Liver (tissue), 3 donors: ENCODE data around the gene TBX15.

Experiments used
- HNF4G ChIP-seq: IDR thresholded peaks from 2 replicates; pipeline ENCODE4 v1.6.1; 2016; ENCODE audit warnings: antibody characterized with exemption
- JUND ChIP-seq, 2 donors: IDR thresholded peaks; 2 replicates each; pipeline ENCODE4 v1.6.1; 2016; ENCODE audit warnings: antibody characterized with exemption in 2 of 2
- RAD21 ChIP-seq, 2 donors: IDR thresholded peaks; 2 replicates each; pipeline ENCODE4 v1.6.1; 2016; ENCODE audit warnings: antibody characterized with exemption in 2 of 2, mild to moderate bottlenecking in 2 of 2
- SP1 ChIP-seq: IDR thresholded peaks from 2 replicates; pipeline ENCODE4 v1.6.1; 2018; ENCODE audit warnings: antibody characterized with exemption, mild to moderate bottlenecking
- TAF1 ChIP-seq: conservative IDR thresholded peaks from 2 replicates; pipeline ENCODE4 v1.6.1; 2016; ENCODE audit warnings: antibody characterized with exemption, mild to moderate bottlenecking
- TF ChIP-seq, protein P1 (sequence below): fragments of 150-350 bp; IDR thresholded peaks from 2 replicates; pipeline ENCODE4 v1.5.1; 2017; ENCODE audit warnings: improper control_type of control experiment, low read depth, low read length; ENCODE audit not compliant: missing input control
- TF ChIP-seq, protein P2 (sequence below): IDR thresholded peaks from 2 replicates; pipeline ENCODE4 v1.6.1; 2016; ENCODE audit warnings: antibody characterized with exemption
- TF ChIP-seq, protein P3 (sequence below): IDR thresholded peaks from 2 replicates; pipeline ENCODE4 v1.6.1; 2016; ENCODE audit warnings: antibody characterized with exemption
- TF ChIP-seq, protein P4 (sequence below): IDR thresholded peaks from 2 replicates; pipeline ENCODE4 v1.6.1; 2016; ENCODE audit warnings: antibody characterized with exemption, mild to moderate bottlenecking
- donor health status: healthy.
- donor health status: healthy.

DNA sequence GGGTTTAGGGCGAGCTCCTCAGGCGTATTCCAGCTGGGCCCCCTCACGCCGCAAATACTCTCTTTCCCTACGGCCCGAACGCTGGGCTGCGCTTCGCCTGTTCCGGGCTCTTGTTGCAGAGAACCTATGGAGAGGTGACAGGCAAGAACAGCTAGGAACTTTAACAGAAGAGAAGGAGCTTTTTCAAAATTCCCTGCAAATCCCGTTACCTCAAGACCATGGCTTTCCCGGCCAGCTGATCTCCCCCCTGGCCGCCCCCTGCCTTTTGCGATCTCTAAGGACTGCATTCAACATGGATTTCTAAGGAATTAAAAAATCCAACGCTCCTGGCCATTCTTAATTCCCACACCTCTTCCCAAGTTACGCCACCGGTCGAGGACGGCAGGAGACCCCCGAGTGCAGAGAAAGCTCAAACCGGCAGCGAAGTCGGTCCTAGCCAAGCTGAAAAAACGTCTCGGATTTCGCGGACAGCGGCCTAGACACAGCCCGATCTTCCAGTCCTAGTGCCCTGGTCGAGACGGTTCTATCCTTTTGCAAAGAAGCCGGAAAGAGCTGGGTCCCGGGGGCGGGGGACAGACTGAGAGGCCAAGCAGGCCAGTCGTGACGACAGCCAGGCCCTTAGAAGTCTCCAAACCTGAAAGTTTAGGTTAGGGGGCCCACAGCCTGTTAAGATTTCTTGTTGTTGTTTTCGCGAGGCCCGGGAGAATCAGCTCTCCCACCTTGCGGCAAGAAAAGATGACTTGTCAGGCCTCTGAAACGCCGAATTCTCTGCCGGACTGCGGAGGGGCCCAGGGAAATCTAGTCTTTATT, 1.1 kb upstream of the TBX15 start:
- TF ChIP-seq, protein P1, sequence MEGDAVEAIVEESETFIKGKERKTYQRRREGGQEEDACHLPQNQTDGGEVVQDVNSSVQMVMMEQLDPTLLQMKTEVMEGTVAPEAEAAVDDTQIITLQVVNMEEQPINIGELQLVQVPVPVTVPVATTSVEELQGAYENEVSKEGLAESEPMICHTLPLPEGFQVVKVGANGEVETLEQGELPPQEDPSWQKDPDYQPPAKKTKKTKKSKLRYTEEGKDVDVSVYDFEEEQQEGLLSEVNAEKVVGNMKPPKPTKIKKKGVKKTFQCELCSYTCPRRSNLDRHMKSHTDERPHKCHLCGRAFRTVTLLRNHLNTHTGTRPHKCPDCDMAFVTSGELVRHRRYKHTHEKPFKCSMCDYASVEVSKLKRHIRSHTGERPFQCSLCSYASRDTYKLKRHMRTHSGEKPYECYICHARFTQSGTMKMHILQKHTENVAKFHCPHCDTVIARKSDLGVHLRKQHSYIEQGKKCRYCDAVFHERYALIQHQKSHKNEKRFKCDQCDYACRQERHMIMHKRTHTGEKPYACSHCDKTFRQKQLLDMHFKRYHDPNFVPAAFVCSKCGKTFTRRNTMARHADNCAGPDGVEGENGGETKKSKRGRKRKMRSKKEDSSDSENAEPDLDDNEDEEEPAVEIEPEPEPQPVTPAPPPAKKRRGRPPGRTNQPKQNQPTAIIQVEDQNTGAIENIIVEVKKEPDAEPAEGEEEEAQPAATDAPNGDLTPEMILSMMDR, result no peak
- TF ChIP-seq SP1, result no peak
- no peak for TF ChIP-seq HNF4G
- no peak for TF ChIP-seq JUND (IDR thresholded peaks at IDR 0.05)
- TF ChIP-seq, protein P2, sequence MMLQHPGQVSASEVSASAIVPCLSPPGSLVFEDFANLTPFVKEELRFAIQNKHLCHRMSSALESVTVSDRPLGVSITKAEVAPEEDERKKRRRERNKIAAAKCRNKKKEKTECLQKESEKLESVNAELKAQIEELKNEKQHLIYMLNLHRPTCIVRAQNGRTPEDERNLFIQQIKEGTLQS, result no peak
- no peak for TF ChIP-seq RAD21 (IDR thresholded peaks at IDR 0.05)
- no peak for TF ChIP-seq TAF1
- TF ChIP-seq, protein P3, sequence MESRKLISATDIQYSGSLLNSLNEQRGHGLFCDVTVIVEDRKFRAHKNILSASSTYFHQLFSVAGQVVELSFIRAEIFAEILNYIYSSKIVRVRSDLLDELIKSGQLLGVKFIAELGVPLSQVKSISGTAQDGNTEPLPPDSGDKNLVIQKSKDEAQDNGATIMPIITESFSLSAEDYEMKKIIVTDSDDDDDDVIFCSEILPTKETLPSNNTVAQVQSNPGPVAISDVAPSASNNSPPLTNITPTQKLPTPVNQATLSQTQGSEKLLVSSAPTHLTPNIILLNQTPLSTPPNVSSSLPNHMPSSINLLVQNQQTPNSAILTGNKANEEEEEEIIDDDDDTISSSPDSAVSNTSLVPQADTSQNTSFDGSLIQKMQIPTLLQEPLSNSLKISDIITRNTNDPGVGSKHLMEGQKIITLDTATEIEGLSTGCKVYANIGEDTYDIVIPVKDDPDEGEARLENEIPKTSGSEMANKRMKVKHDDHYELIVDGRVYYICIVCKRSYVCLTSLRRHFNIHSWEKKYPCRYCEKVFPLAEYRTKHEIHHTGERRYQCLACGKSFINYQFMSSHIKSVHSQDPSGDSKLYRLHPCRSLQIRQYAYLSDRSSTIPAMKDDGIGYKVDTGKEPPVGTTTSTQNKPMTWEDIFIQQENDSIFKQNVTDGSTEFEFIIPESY, result no peak
- TF ChIP-seq, protein P4, sequence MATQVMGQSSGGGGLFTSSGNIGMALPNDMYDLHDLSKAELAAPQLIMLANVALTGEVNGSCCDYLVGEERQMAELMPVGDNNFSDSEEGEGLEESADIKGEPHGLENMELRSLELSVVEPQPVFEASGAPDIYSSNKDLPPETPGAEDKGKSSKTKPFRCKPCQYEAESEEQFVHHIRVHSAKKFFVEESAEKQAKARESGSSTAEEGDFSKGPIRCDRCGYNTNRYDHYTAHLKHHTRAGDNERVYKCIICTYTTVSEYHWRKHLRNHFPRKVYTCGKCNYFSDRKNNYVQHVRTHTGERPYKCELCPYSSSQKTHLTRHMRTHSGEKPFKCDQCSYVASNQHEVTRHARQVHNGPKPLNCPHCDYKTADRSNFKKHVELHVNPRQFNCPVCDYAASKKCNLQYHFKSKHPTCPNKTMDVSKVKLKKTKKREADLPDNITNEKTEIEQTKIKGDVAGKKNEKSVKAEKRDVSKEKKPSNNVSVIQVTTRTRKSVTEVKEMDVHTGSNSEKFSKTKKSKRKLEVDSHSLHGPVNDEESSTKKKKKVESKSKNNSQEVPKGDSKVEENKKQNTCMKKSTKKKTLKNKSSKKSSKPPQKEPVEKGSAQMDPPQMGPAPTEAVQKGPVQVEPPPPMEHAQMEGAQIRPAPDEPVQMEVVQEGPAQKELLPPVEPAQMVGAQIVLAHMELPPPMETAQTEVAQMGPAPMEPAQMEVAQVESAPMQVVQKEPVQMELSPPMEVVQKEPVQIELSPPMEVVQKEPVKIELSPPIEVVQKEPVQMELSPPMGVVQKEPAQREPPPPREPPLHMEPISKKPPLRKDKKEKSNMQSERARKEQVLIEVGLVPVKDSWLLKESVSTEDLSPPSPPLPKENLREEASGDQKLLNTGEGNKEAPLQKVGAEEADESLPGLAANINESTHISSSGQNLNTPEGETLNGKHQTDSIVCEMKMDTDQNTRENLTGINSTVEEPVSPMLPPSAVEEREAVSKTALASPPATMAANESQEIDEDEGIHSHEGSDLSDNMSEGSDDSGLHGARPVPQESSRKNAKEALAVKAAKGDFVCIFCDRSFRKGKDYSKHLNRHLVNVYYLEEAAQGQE, result no peak
